Activated T-helper 17 cell treated with anti-CD3 and anti-CD28 coated beads, Interleukin-2, amount 50 U/mL, for 72 hours (primary cell): ENCODE results near the gene CNTN4. TPM values are rescaled to one million over a fixed set of nuclear protein-coding genes. Genes with fewer than 3 reads are reported as not detected.
"Not testable (repeated sequence)": the region's sequence is repeated elsewhere in the genome, so short reads cannot be mapped to it uniquely, and the experiment has no call there.

ENCODE experiments used
- ATAC-seq: fragments of 150-1000 bp; cut with Tn5 transposase; replicated peaks from 2 replicates; pipeline ENCODE4 v1.10.0; 2021; ENCODE audit warnings: mild to moderate bottlenecking, moderate library complexity
- H3K27ac Mint-ChIP-seq: one replicate; pipeline ENCODE4 v1.8.0; 2022; ENCODE audit warnings: mixed read lengths
- H3K27me3 Mint-ChIP-seq: one replicate; pipeline ENCODE4 v1.8.0; 2022; ENCODE audit warnings: mixed read lengths
- H3K36me3 Mint-ChIP-seq: one replicate; pipeline ENCODE4 v1.8.0; 2022; ENCODE audit warnings: low read depth, mild to moderate bottlenecking, mixed read lengths
- H3K4me1 Mint-ChIP-seq: one replicate; pipeline ENCODE4 v1.8.0; 2022; ENCODE audit warnings: mixed read lengths
- H3K4me3 Mint-ChIP-seq: one replicate; pipeline ENCODE4 v1.8.0; 2022; ENCODE audit warnings: mild to moderate bottlenecking, mixed read lengths
- H3K9me3 Mint-ChIP-seq: one replicate; pipeline ENCODE4 v1.8.0; 2022; ENCODE audit warnings: mixed read lengths
- total RNA-seq, 2 donors: library from RNA; stranded (reverse); gene quantifications; one replicate each; pipeline ENCODE4 v1.2.3, GENCODE V29; 2022

Gene CNTN4
- not detected for total RNA-seq

GRCh38 chr3:2098398-2099027 lies at the start of gene CNTN4:
Gene CNTN4 (plus strand): TSS chr3:2098866.
- Mint-ChIP-seq H3K27me3 (peaks cover 38% of the 10 kb centered on the region), H3K4me1 (no peaks in the 10 kb centered on the region)

DNA sequence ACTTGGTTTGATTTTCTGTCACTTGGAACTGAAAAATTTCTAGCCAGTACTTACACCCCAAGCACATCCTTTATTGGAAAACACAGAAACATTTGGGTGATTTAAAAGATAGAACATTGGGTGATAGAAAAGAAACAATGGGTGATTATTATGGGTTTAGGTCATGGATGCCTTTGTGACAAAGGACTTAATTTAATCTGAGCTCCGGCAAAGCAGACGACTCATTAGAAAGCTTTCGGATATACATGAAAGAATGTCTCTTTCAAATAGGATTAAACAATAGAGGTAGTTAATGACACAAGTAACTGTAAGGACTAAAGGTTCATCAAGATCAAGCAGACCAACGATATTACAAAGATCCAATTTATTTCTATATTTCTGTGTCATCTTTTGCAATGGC lies 37.3 kb upstream of the CNTN4 start:
- H3K27ac Mint-ChIP-seq: no peak overlapping the region
- H3K9me3 Mint-ChIP-seq: no peaks in the 10 kb centered on the region
- H3K36me3 Mint-ChIP-seq: no peaks in the 10 kb centered on the region
- H3K4me1 Mint-ChIP-seq: no peaks in the 10 kb centered on the region
- no peaks in the 10 kb centered on the region for H3K27me3 Mint-ChIP-seq
- no peak for ATAC-seq
- H3K4me3 Mint-ChIP-seq: no peak overlapping the region

More at GRCh38 chr3:2098398-2099027, at the start of gene CNTN4:
- Mint-ChIP-seq H3K27ac (no peak within 1 kb of the TSS), H3K9me3 (peaks cover 2% of the 10 kb centered on the region), H3K4me3 (peak within 1 kb of the TSS; percentile 27), H3K36me3 (no peaks in the 10 kb centered on the region)
- peak; percentile 29 for ATAC-seq

GRCh38 chr3:2071531-2071930 lies 27.1 kb upstream of the CNTN4 start:
- H3K36me3 Mint-ChIP-seq: no peaks in the 10 kb centered on the region
- H3K27me3 Mint-ChIP-seq: no peaks in the 10 kb centered on the region
- H3K27ac Mint-ChIP-seq: no peak overlapping the region
- peaks cover 5% of the 10 kb centered on the region for H3K9me3 Mint-ChIP-seq
- no peak for ATAC-seq
- H3K4me3 Mint-ChIP-seq: no peak overlapping the region
- no peaks in the 10 kb centered on the region for H3K4me1 Mint-ChIP-seq

DNA sequence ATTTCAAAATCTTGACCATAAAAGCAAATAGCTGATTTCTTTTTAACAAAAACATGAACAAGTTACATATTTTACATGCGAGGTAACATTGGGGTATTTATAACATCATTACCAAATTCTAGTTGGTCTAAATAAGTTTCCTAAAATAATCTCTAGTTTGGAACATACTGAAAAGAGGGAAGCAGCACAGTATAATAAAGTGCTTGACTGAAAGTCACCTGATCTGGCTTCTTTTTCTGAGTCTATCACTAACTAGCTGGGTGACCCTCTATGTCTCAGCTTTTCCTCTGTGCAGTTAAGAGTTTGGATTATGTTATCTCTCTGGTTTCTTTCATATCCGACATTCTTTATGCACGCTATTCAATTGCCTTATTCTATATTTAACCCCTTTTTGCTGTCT lies 19.8 kb upstream of the CNTN4 start:
- peaks cover 5% of the 10 kb centered on the region for H3K27me3 Mint-ChIP-seq
- H3K36me3 Mint-ChIP-seq: no peaks in the 10 kb centered on the region
- H3K4me3 Mint-ChIP-seq: no peak overlapping the region
- no peaks in the 10 kb centered on the region for H3K4me1 Mint-ChIP-seq
- H3K27ac Mint-ChIP-seq: no peak overlapping the region
- no peak for ATAC-seq
- H3K9me3 Mint-ChIP-seq: peaks cover 17% of the 10 kb centered on the region

DNA sequence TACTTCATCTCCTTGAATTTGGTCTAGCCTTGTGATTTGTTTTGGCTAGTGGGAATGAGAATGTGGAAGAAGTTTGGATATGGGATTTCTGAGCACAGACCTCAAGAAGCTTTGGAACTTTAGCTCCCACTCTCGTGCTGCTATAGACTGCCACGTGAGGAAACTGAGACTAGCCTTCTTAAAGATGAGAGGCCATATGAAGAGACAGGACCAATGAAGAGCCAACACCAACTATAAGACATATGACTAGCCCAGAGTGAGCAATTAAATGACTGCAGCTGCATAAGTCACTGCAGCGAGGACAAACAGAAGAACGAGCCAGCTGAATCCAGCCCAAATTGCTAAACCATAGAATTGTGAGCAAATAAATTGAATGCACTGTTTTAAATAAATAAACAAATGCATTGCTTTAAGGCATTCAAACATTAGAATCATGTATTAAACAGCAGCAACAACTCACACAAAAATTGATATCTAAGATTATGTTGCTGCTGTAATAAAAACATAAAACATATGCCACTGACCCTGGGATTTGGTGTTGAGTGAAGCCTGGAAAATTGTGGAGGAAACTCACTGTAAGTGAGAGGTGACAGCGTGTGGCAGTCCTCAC lies 15.7 kb upstream of the CNTN4 start:
- Mint-ChIP-seq H3K4me3 (no peak overlapping the region), H3K4me1 (no peaks in the 10 kb centered on the region), H3K27me3 (peaks cover 5% of the 10 kb centered on the region), H3K36me3 (no peaks in the 10 kb centered on the region), H3K9me3 (peaks cover 22% of the 10 kb centered on the region), H3K27ac (no peak overlapping the region)
- no peak for ATAC-seq

DNA sequence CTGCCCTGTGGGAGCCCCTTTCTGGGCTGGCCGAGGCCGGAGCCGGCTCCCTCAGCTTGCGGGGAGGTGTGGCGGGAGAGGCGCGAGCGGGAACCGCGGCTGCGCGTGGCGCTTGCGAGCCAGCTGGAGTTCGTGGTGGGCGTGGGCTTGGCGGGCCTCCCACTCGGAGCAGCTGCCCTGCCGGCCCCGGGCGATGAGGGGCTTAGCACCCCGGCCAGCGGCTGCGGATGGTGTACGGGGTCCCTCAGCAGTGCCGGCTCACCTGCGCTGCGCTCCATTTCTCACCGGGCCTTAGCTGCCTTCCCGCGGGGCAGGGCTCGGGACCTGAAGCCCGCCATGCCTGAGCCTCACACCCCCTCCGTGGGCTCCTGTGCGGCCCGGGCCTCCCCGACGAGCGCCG lies 15.1 kb upstream of the CNTN4 start:
- not testable (repeated sequence) for H3K27ac Mint-ChIP-seq, H3K4me1 Mint-ChIP-seq, ATAC-seq, H3K4me3 Mint-ChIP-seq, H3K27me3 Mint-ChIP-seq, H3K36me3 Mint-ChIP-seq
- H3K9me3 Mint-ChIP-seq: peaks cover 22% of the 10 kb centered on the region

DNA sequence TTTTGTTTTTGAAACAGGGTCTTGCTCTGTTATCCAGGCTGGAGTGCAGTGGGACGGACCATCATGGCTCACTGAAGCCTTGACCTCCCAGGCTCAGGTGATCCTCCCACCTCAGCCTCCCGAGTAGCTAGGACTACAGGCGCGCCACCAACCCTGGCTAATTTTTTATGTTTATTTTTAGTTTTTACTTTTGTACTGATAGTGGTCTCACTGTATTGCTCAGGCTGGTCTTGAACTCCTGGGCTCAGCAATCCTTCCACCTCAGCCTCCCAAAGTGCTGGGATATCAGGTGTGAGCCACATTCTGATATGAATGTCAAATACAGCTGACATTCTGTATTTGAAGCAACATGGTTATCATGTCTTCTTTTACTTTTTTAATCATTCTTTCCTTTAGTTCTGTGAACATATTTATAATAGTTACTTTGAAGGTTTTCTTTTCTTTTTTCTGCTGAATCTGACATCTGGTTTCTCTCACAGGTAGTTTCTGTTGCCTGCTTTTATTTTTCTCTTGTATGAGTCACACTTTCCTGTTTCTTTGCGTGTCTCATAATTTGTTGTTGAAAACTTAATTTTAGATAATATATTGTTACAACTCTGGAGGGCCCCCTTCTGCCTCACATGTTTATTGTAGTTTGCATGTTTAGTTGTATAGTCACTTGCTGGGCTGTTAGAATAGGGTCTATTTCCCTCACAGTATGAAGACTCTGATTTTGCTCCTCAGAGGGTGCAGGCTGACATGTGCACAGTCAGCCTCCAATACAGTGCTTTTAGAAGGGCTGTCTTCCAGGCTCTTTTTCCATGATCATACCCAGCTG lies 8.4 kb upstream of the CNTN4 start:
- no peak overlapping the region for H3K4me3 Mint-ChIP-seq

DNA sequence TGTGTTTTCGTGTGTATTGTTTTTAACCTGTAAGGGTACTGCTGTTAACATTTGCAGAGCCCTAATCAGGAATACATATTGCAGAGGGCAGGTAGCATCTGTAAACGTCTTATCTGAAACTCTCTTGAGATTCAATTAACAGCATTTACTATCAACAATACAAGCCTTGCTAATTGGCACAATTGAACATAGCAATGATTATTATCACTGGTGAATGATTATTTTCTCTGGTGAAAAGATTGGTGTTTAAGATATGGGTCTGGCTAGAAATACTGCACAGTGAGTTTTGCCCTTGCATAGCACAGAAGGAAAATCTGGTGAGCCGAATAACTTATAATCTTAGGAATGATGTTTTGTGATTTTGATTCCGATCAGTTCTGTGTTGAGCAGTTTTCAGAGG lies 5.9 kb upstream of the CNTN4 start:
- no peak for ATAC-seq
- Mint-ChIP-seq H3K36me3 (no peaks in the 10 kb centered on the region), H3K4me1 (no peaks in the 10 kb centered on the region), H3K9me3 (peaks cover 4% of the 10 kb centered on the region), H3K27me3 (peaks cover 19% of the 10 kb centered on the region), H3K27ac (no peak overlapping the region), H3K4me3 (no peak overlapping the region)

More for the DNA sequence above, 8.4 kb upstream of the CNTN4 start:
- peaks cover 4% of the 10 kb centered on the region for H3K27me3 Mint-ChIP-seq
- peaks cover 6% of the 10 kb centered on the region for H3K9me3 Mint-ChIP-seq
- ATAC-seq: no peak
- no peak overlapping the region for H3K27ac Mint-ChIP-seq
- no peaks in the 10 kb centered on the region for H3K4me1 Mint-ChIP-seq
- no peaks in the 10 kb centered on the region for H3K36me3 Mint-ChIP-seq

GRCh38 chr3:2094941-2095340 lies 3.7 kb upstream of the CNTN4 start:
- no peaks in the 10 kb centered on the region for H3K4me1 Mint-ChIP-seq
- no peak overlapping the region for H3K27ac Mint-ChIP-seq
- no peak for ATAC-seq
- peaks cover 26% of the 10 kb centered on the region for H3K27me3 Mint-ChIP-seq
- peaks cover 4% of the 10 kb centered on the region for H3K9me3 Mint-ChIP-seq
- no peaks in the 10 kb centered on the region for H3K36me3 Mint-ChIP-seq
- no peak overlapping the region for H3K4me3 Mint-ChIP-seq

- Mint-ChIP-seq H3K4me3 (no peak overlapping the region), H3K27ac (no peak overlapping the region), H3K9me3 (peaks cover 4% of the 10 kb centered on the region), H3K4me1 (no peaks in the 10 kb centered on the region), H3K27me3 (peaks cover 35% of the 10 kb centered on the region), H3K36me3 (no peaks in the 10 kb centered on the region)
- no peak for ATAC-seq
These were observed 2.5 kb upstream of the CNTN4 start for GRCh38 chr3:2096216-2096615.

DNA sequence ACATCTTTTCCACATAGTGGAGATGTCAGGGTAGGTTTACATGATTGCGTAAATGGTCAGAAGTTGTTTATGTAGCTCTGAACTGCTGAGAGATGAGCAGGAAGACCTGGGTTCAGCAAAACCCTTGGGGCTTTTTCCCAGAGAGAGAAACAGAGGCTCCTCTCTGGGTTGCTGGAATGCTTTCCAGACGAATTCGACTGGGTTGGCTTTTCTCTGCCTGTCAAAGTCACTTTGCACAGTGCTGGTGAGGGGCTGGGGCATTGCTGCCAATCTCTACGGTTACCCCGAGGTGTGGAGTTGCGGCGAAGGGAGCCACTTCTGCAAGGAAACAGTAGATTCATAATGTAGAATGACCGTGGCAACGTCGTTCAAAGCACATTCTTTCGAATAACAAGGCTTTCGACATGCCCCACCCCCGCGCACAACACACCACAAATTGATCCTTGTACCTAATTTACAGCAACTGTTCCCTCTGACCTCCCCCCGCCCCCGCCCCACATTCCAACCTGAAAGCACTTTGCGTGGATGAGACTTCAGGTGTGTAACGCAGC lies 950 bp upstream of the CNTN4 start:
- Mint-ChIP-seq H3K4me1 (no peaks in the 10 kb centered on the region), H3K27me3 (peaks cover 40% of the 10 kb centered on the region), H3K36me3 (no peaks in the 10 kb centered on the region), H3K27ac (no peak overlapping the region), H3K4me3 (peak overlapping the region; percentile 27), H3K9me3 (peaks cover 4% of the 10 kb centered on the region)
- no peak for ATAC-seq

GRCh38 chr3:2099028-2099671 lies 484 bp downstream of the CNTN4 start:
- Mint-ChIP-seq H3K4me1 (no peaks in the 10 kb centered on the region), H3K27ac (no peak overlapping the region), H3K36me3 (no peaks in the 10 kb centered on the region), H3K4me3 (no peak overlapping the region), H3K9me3 (no peaks in the 10 kb centered on the region), H3K27me3 (peaks cover 36% of the 10 kb centered on the region)
- ATAC-seq: no peak

- no peak for ATAC-seq
- Mint-ChIP-seq H3K4me3 (peak overlapping the region; percentile 27), H3K36me3 (no peaks in the 10 kb centered on the region), H3K27ac (no peak overlapping the region), H3K4me1 (no peaks in the 10 kb centered on the region), H3K27me3 (peaks cover 36% of the 10 kb centered on the region), H3K9me3 (no peaks in the 10 kb centered on the region)
These were observed 1.1 kb downstream of the CNTN4 start for GRCh38 chr3:2099779-2100191.

DNA sequence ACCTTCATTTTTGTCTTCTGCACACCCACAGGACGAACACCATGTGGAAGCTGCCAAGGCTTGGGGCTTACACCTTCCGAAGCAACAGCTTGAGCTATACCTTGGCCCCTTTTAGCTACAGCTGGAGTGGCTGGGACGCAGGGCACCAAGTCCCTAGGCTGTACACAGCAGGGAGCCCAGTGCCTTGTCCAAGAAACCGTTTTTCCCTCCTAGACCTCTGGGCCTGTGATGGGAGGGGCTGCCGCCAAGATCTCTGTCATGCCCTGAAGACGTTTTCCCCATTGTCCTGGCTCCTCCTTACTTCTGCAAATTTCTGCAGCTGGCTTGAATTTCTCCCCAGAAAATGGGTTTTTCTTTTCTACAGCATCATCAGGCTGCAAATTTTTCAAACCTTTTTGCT lies 7.8 kb downstream of the CNTN4 start:
- Mint-ChIP-seq H3K36me3 (no peaks in the 10 kb centered on the region), H3K27me3 (peaks cover 5% of the 10 kb centered on the region), H3K27ac (no peak overlapping the region), H3K4me1 (no peaks in the 10 kb centered on the region), H3K9me3 (no peaks in the 10 kb centered on the region), H3K4me3 (no peak overlapping the region)
- no peak for ATAC-seq
